ENCODE data around the gene INSYN2B. TPM values are rescaled to one million over a fixed set of nuclear protein-coding genes. Genes with fewer than 3 reads are reported as not detected.

The INSYN2B gene
- total and polyA plus RNA-seq, 2 experiments from 2014 or later, result not detected

DNA sequence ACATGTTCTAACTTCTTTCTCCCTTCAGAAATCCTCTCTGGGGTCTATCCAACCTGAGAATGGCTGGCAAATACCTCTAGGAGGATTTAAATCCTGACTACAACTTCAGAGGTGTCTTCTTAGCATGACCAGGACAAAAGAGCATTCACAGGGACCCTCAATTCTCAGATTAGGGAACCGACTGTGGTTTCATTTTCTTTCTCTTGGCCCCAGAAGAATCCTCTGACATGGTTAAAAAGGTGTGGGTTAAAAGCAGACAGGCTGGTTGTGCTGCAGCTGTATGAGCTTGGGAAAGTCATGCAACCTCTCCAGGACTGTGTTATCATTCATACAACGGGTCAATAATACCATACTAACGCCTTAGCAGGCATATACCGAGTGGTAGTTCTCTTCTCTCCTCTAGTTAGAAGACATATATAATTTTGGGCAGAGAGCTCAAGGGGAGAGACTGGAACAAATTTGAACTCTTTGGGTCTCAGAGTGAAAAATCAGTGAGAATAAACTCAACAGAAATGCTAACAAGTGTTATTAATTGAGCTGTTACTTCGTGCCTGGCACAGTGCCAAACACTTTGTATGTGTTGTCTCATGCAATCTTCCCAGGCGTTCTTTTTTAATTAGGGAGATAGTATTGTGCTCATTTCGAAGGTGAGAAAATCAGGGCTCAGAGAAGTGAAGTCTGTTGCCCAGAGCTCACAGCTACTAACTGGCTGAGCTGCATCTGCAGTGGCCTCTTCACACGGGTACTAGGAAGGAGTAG is 35.2 kb downstream of the INSYN2B start:
- no peaks in the 10 kb centered on the region for H3K36me3 Mint-ChIP-seq (ENCODE audit: low read depth)
- TF ChIP-seq JUNB (IDR thresholded peaks at IDR 0.05; ENCODE audit: unreplicated experiment) (no peak), EZH2phosphoT487 (IDR thresholded peaks at IDR 0.05; ENCODE audit: unreplicated experiment) (no peak), ZNF114 (CRISPR knock-in tag; IDR thresholded peaks at IDR 0.05) (no peak), STAT1 (IDR thresholded peaks at IDR 0.05; ENCODE audit: unreplicated experiment) (no peak), POLR2AphosphoS5 (IDR thresholded peaks at IDR 0.05; ENCODE audit: low read depth) (no peak), NANOG (IDR thresholded peaks at IDR 0.05; ENCODE audit: borderline replicate concordance) (no peak), CREB1 (CRISPR knock-in tag; IDR thresholded peaks at IDR 0.05; ENCODE audit: low read depth) (no peak), ZNF331 (CRISPR knock-in tag; IDR thresholded peaks at IDR 0.05; ENCODE audit: low read depth) (no peak), EZH2 (IDR thresholded peaks at IDR 0.05; ENCODE audit: low read depth, unreplicated experiment) (no peak)
- TF ChIP-seq, protein P1, sequence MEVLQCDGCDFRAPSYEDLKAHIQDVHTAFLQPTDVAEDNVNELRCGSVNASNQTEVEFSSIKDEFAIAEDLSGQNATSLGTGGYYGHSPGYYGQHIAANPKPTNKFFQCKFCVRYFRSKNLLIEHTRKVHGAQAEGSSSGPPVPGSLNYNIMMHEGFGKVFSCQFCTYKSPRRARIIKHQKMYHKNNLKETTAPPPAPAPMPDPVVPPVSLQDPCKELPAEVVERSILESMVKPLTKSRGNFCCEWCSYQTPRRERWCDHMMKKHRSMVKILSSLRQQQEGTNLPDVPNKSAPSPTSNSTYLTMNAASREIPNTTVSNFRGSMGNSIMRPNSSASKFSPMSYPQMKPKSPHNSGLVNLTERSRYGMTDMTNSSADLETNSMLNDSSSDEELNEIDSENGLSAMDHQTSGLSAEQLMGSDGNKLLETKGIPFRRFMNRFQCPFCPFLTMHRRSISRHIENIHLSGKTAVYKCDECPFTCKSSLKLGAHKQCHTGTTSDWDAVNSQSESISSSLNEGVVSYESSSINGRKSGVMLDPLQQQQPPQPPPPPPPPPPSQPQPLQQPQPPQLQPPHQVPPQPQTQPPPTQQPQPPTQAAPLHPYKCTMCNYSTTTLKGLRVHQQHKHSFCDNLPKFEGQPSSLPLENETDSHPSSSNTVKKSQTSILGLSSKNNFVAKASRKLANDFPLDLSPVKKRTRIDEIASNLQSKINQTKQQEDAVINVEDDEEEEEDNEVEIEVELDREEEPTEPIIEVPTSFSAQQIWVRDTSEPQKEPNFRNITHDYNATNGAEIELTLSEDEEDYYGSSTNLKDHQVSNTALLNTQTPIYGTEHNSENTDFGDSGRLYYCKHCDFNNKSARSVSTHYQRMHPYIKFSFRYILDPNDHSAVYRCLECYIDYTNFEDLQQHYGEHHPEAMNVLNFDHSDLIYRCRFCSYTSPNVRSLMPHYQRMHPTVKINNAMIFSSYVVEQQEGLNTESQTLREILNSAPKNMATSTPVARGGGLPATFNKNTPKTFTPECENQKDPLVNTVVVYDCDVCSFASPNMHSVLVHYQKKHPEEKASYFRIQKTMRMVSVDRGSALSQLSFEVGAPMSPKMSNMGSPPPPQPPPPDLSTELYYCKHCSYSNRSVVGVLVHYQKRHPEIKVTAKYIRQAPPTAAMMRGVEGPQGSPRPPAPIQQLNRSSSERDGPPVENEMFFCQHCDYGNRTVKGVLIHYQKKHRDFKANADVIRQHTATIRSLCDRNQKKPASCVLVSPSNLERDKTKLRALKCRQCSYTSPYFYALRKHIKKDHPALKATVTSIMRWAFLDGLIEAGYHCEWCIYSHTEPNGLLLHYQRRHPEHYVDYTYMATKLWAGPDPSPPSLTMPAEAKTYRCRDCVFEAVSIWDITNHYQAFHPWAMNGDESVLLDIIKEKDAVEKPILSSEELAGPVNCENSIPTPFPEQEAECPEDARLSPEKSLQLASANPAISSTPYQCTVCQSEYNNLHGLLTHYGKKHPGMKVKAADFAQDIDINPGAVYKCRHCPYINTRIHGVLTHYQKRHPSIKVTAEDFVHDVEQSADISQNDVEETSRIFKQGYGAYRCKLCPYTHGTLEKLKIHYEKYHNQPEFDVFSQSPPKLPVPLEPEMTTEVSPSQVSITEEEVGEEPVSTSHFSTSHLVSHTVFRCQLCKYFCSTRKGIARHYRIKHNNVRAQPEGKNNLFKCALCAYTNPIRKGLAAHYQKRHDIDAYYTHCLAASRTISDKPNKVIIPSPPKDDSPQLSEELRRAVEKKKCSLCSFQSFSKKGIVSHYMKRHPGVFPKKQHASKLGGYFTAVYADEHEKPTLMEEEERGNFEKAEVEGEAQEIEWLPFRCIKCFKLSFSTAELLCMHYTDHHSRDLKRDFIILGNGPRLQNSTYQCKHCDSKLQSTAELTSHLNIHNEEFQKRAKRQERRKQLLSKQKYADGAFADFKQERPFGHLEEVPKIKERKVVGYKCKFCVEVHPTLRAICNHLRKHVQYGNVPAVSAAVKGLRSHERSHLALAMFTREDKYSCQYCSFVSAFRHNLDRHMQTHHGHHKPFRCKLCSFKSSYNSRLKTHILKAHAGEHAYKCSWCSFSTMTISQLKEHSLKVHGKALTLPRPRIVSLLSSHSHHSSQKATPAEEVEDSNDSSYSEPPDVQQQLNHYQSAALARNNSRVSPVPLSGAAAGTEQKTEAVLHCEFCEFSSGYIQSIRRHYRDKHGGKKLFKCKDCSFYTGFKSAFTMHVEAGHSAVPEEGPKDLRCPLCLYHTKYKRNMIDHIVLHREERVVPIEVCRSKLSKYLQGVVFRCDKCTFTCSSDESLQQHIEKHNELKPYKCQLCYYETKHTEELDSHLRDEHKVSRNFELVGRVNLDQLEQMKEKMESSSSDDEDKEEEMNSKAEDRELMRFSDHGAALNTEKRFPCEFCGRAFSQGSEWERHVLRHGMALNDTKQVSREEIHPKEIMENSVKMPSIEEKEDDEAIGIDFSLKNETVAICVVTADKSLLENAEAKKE (CRISPR knock-in tag; IDR thresholded peaks at IDR 0.05), result no peak
- TF ChIP-seq, protein P2, sequence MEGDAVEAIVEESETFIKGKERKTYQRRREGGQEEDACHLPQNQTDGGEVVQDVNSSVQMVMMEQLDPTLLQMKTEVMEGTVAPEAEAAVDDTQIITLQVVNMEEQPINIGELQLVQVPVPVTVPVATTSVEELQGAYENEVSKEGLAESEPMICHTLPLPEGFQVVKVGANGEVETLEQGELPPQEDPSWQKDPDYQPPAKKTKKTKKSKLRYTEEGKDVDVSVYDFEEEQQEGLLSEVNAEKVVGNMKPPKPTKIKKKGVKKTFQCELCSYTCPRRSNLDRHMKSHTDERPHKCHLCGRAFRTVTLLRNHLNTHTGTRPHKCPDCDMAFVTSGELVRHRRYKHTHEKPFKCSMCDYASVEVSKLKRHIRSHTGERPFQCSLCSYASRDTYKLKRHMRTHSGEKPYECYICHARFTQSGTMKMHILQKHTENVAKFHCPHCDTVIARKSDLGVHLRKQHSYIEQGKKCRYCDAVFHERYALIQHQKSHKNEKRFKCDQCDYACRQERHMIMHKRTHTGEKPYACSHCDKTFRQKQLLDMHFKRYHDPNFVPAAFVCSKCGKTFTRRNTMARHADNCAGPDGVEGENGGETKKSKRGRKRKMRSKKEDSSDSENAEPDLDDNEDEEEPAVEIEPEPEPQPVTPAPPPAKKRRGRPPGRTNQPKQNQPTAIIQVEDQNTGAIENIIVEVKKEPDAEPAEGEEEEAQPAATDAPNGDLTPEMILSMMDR (conservative IDR thresholded peaks at IDR 0.05; ENCODE audit: low read depth in 2 of 2), result no peak
- TF ChIP-seq, protein P3, sequence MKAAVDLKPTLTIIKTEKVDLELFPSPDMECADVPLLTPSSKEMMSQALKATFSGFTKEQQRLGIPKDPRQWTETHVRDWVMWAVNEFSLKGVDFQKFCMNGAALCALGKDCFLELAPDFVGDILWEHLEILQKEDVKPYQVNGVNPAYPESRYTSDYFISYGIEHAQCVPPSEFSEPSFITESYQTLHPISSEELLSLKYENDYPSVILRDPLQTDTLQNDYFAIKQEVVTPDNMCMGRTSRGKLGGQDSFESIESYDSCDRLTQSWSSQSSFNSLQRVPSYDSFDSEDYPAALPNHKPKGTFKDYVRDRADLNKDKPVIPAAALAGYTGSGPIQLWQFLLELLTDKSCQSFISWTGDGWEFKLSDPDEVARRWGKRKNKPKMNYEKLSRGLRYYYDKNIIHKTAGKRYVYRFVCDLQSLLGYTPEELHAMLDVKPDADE (IDR thresholded peaks at IDR 0.05), result no peak
- TF ChIP-seq, protein P4, sequence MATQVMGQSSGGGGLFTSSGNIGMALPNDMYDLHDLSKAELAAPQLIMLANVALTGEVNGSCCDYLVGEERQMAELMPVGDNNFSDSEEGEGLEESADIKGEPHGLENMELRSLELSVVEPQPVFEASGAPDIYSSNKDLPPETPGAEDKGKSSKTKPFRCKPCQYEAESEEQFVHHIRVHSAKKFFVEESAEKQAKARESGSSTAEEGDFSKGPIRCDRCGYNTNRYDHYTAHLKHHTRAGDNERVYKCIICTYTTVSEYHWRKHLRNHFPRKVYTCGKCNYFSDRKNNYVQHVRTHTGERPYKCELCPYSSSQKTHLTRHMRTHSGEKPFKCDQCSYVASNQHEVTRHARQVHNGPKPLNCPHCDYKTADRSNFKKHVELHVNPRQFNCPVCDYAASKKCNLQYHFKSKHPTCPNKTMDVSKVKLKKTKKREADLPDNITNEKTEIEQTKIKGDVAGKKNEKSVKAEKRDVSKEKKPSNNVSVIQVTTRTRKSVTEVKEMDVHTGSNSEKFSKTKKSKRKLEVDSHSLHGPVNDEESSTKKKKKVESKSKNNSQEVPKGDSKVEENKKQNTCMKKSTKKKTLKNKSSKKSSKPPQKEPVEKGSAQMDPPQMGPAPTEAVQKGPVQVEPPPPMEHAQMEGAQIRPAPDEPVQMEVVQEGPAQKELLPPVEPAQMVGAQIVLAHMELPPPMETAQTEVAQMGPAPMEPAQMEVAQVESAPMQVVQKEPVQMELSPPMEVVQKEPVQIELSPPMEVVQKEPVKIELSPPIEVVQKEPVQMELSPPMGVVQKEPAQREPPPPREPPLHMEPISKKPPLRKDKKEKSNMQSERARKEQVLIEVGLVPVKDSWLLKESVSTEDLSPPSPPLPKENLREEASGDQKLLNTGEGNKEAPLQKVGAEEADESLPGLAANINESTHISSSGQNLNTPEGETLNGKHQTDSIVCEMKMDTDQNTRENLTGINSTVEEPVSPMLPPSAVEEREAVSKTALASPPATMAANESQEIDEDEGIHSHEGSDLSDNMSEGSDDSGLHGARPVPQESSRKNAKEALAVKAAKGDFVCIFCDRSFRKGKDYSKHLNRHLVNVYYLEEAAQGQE (IDR thresholded peaks at IDR 0.05; ENCODE audit: unreplicated experiment), result no peak
- peaks cover 2% of the 10 kb centered on the region for H3K27me3 Mint-ChIP-seq (ENCODE audit: insufficient read depth, low read depth, poor library complexity)
- no peak overlapping the region for H3K4me3 Mint-ChIP-seq
- Histone ChIP-seq H3K9me2 (ENCODE audit: insufficient read depth) (no peaks in the 10 kb centered on the region), H2AFZ (peak overlapping the region; percentile 81), H3K79me2 (replicated peaks; ENCODE audit: insufficient read depth) (no peaks in the 10 kb centered on the region), H3K27ac (ENCODE audit: low read depth) (no peak overlapping the region), H3F3A (replicated peaks; ENCODE audit: low read depth) (no peaks in the 10 kb centered on the region), H3K4me3 (no peak overlapping the region), H3K36me3 (ENCODE audit: insufficient read depth) (no peaks in the 10 kb centered on the region), H4K20me1 (replicated peaks; ENCODE audit: insufficient read depth) (no peaks in the 10 kb centered on the region), H3K4me1 (ENCODE audit: insufficient read depth) (peaks cover 9% of the 10 kb centered on the region), H3K4me2 (0 out of 2 replicates have a peak overlapping the region, but pooled peaks have one; percentile 55), H3K27me3 (ENCODE audit: insufficient read depth) (no peaks in the 10 kb centered on the region)
- H3K9me3 Mint-ChIP-seq, result no peaks in the 10 kb centered on the region
- ATAC-seq (no peak; the same call in 2 of the 3 replicates), DNase-seq (ENCODE audit: low spot score) (no peak)
- H3K4me1 Mint-ChIP-seq, result peaks cover 24% of the 10 kb centered on the region
- no peak overlapping the region for H3K27ac Mint-ChIP-seq
